Tibial artery (tissue), 4 donors: Measurements from ENCODE around the gene SEZ6L2.
A peak's percentile ranks its signal among the peaks of the same experiment; 100 is the strongest.

Source experiments
- DNase-seq, 2 donors: peaks; one replicate each; pipeline ENCODE4 v3.0.0-alpha.2; 2019
- H3K27ac ChIP-seq, 2 donors: fragments of 200-600 bp; sonication (generic) in 1 of 2; 1 replicate in 1 of 2; 2 replicates in 1 of 2; pipeline ENCODE4 v1.5.1; 2018 to 2019; ENCODE audit warnings: mild to moderate bottlenecking in 1 of 2
- H3K27me3 ChIP-seq, 2 donors: fragments of 200-600 bp; sonication (generic) in 1 of 2; one replicate each; pipeline versions ENCODE4 v1.5.1 to v1.6.0; 2016 to 2019
- H3K36me3 ChIP-seq, 3 donors: fragments of 200-600 bp; sonication (generic) in 2 of 3; one replicate each; pipeline ENCODE4 v1.5.1; 2016 to 2019; ENCODE audit warnings: mild to moderate bottlenecking in 2 of 3
- H3K4me1 ChIP-seq, 4 donors: fragments of 200-600 bp; sonication (generic) in 2 of 4; 1 replicate in 3 of 4; 2 replicates in 1 of 4; pipeline ENCODE4 v1.5.1; 2016 to 2019
- H3K4me3 ChIP-seq, 2 donors: fragments of 200-600 bp; sonication (generic) in 1 of 2; 1 replicate in 1 of 2; 2 replicates in 1 of 2; pipeline ENCODE4 v1.5.1; 2018 to 2019; ENCODE audit warnings: mild to moderate bottlenecking in 2 of 2
- H3K9me3 ChIP-seq, 3 donors: fragments of 200-600 bp; sonication (generic) in 1 of 3; one replicate each; pipeline ENCODE4 v1.5.1; 2016 to 2019
- CTCF ChIP-seq, 2 experiments: fragments of 200-600 bp in 1 of 2; fragments of 450-650 bp in 1 of 2; IDR thresholded peaks; one replicate each; pipeline ENCODE4 v1.5.1; 2017 to 2019; ENCODE audit warnings: antibody characterized with exemption in 2 of 2, mild to moderate bottlenecking in 1 of 2, moderate library complexity in 1 of 2
- intact Hi-C: fragments of 100-400 bp; cut with DNase I; formaldehyde crosslinking; loops from one replicate; pipeline ENCODE4 v1.15.0; 2023; ENCODE audit warnings: low total_unique reads

The SEZ6L2 gene

DNA sequence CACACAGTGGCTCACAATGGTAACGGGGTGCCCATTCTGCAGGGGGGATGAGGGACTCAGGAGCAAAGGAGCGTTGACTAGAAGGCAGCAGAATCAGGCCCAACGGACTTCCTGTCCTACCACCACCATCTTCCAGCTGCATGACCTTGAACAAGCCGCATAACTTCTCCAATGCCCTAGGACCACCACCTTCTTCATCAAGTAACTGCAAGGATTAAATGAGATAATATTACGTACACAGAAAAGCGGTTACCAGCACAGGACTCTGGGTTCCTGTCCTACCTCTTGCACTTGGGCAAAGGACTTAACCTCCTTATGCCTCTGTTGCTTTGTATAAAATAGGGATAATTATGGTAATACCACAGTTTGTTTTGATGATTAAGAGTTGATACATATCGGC, 5.6 kb upstream of the SEZ6L2 start:
- Histone ChIP-seq H3K27me3 (peaks cover 0 to 15% of the 10 kb centered on the region in 2 donors), H3K9me3 (no peaks in the 10 kb centered on the region), H3K27ac (no peak overlapping the region), H3K36me3 (peaks cover 0 to 10% (median 0%) of the 10 kb centered on the region in 3 donors), H3K4me3 (no peak overlapping the region), H3K4me1 (peaks cover 0 to 14% (median 8%) of the 10 kb centered on the region in 4 donors)
- no peak for DNase-seq
- TF ChIP-seq CTCF (IDR thresholded peaks at IDR 0.05), result no peak
- intact Hi-C loops, result no loop called here

- H3K36me3 ChIP-seq, result peaks cover 0 to 10% (median 0%) of the 10 kb centered on the region in 3 donors
- H3K27me3 ChIP-seq, result peaks cover 0 to 20% of the 10 kb centered on the region in 2 donors
- TF ChIP-seq CTCF (IDR thresholded peaks at IDR 0.05), result no peak
- H3K9me3 ChIP-seq, result no peaks in the 10 kb centered on the region
- H3K4me1 ChIP-seq, result peaks cover 0 to 26% (median 12%) of the 10 kb centered on the region in 4 donors
- intact Hi-C loops, result no loop called here
- no peak overlapping the region for H3K27ac ChIP-seq
- H3K4me3 ChIP-seq, result no peak overlapping the region
- no peak for DNase-seq
Measured at GRCh38 chr16:29903590-29903989, 4.2 kb upstream of the SEZ6L2 start.

GRCh38 chr16:29901607-29901945, 2.2 kb upstream of the SEZ6L2 start:
- no peak for DNase-seq
- Histone ChIP-seq H3K27ac (no peak overlapping the region), H3K9me3 (no peaks in the 10 kb centered on the region), H3K4me3 (no peak overlapping the region), H3K36me3 (peaks cover 0 to 5% (median 0%) of the 10 kb centered on the region in 3 donors), H3K27me3 (peaks cover 2 to 40% of the 10 kb centered on the region in 2 donors), H3K4me1 (peaks cover 0 to 26% (median 12%) of the 10 kb centered on the region in 4 donors)
- intact Hi-C loops, result no loop called here
- no peak for TF ChIP-seq CTCF (IDR thresholded peaks at IDR 0.05)

DNA sequence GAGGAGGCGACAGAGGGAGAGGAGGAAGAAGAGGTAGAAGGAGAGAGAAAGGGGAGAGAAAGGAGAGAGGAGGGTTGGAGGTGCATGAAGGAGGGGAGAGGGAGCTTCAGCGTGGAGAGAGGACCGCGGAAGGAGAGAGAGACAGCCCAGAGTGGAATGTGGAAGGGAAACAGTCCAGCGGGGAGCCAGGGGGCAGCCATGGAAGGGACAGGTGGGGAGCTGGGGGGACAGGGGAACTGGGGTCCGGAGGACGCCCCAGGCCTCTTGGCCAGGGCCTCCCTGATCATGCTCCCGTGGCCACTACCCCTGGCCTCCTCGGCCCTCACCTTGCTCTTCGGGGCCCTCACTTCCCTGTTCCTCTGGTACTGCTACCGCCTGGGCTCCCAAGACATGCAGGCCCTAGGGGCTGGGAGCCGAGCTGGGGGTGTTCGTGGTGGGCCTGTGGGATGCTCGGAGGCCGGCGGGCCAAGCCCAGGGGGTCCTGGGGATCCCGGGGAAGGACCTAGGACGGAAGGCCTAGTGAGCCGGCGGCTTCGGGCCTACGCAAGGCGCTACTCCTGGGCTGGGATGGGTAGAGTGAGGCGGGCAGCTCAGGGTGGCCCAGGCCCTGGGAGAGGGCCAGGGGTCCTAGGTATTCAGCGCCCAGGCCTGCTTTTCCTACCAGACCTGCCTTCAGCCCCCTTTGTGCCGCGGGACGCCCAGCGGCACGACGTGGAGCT, 1.7 kb upstream of the SEZ6L2 start:
- H3K4me3 ChIP-seq, result peak overlapping the region; percentile 49 to 56

DNA sequence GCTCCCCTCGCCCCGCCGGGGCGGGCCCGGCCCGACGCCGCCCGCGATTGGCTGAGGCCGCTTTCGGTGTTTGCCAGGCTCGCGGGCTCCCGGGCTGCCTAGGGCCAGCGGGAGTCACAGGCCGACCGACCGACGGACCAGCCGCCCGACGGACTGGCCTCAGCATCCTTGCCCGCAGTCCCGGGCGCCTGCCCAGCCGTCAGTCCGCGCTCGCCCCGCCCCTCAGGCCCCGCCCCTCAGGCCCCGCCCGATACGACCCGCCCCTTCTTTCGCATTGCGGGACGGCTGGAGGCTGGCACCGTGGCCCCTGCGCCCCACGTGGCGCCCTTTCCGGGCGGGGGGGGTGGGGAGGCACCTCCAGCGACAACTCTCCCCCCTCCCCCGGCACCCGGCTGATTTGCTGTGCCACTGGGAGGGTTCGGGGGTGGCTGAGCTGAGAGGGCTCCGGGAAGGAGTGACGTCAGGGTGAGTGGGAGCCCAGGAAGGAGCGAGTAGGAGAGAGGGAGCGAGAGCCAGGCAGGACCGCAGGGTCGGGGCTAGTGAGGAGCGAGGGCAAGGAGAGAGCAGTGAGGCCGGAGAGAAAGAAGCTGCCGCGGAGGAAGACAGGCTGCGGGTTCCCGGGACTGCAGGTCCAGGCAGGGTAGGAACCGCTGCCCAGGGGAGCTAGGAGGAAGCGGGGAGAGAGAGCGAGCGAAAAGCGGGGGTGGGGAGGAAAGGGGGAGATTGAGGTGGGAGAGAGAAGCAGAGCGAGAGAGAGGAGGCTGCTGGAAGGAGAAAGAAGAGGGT, 945 bp upstream of the SEZ6L2 start, which contains the start of gene ASPHD1:
TSS of gene ASPHD1 (plus strand) at position 387 of the 786 bp plus-strand sequence. CDS start 484 bp downstream, outside the sequence.
- no peak for TF ChIP-seq CTCF (IDR thresholded peaks at IDR 0.05)
- H3K4me1 ChIP-seq, result peaks cover 0 to 26% (median 12%) of the 10 kb centered on the region in 4 donors
- intact Hi-C loops, result no loop called here
- no peaks in the 10 kb centered on the region for H3K9me3 ChIP-seq
- peak within 1 kb of the TSS; percentile 49 to 56 for H3K4me3 ChIP-seq
- no peaks in the 10 kb centered on the region for H3K36me3 ChIP-seq
- H3K27me3 ChIP-seq, result peaks cover 2 to 48% of the 10 kb centered on the region in 2 donors
- no peak within 1 kb of the TSS for H3K27ac ChIP-seq
- peak in 1 of 2 donors; percentile 76 for DNase-seq

More for the DNA sequence above, 1.7 kb upstream of the SEZ6L2 start:
- H3K36me3 ChIP-seq, result no peaks in the 10 kb centered on the region
- H3K27me3 ChIP-seq, result peaks cover 2 to 43% of the 10 kb centered on the region in 2 donors
- H3K4me1 ChIP-seq, result peaks cover 0 to 26% (median 12%) of the 10 kb centered on the region in 4 donors
- no peak for DNase-seq
- no peak overlapping the region for H3K27ac ChIP-seq
- no peaks in the 10 kb centered on the region for H3K9me3 ChIP-seq
- no peak for TF ChIP-seq CTCF (IDR thresholded peaks at IDR 0.05)
- intact Hi-C loops, result no loop called here
